HEK293 (cell line): Measurements from ENCODE around the gene ALOX12B.

Experiments used
- FEZF1 ChIP-seq: fragments of 450-650 bp; formaldehyde crosslinking; IDR thresholded peaks from 2 replicates; pipeline ENCODE4 v1.5.1; 2016; ENCODE audit warnings: missing biosample characterization, missing genetic modification characterization
- PRDM6 ChIP-seq: fragments of 450-650 bp; formaldehyde crosslinking; IDR thresholded peaks from 2 replicates; pipeline ENCODE4 v1.5.1; 2017; ENCODE audit warnings: missing biosample characterization, missing genetic modification characterization
- SETDB1 ChIP-seq: IDR thresholded peaks from one replicate; pipeline ENCODE4 v1.6.1; 2017; ENCODE audit warnings: mild to moderate bottlenecking, low read length, moderate library complexity, mixed read lengths; ENCODE audit not compliant: insufficient read length
- SP7 ChIP-seq: fragments of 450-650 bp; formaldehyde crosslinking; IDR thresholded peaks from 2 replicates; pipeline ENCODE4 v1.5.1; 2016; ENCODE audit warnings: missing biosample characterization, missing genetic modification characterization
- ZEB2 ChIP-seq: fragments of 450-650 bp; formaldehyde crosslinking; IDR thresholded peaks from 2 replicates; pipeline ENCODE4 v1.5.1; 2016; ENCODE audit warnings: missing biosample characterization, missing genetic modification characterization
- ZNF10 ChIP-seq: fragments of 450-650 bp; formaldehyde crosslinking; IDR thresholded peaks from 2 replicates; pipeline ENCODE4 v1.5.1; 2017; ENCODE audit warnings: missing biosample characterization, missing genetic modification characterization
- ZNF138 ChIP-seq: fragments of 450-650 bp; formaldehyde crosslinking; IDR thresholded peaks from 2 replicates; pipeline ENCODE4 v1.5.1; 2016; ENCODE audit warnings: missing biosample characterization, missing genetic modification characterization, borderline replicate concordance
- ZNF140 ChIP-seq: fragments of 450-650 bp; formaldehyde crosslinking; IDR thresholded peaks from 2 replicates; pipeline ENCODE4 v1.5.1; 2016; ENCODE audit warnings: missing biosample characterization, missing genetic modification characterization
- ZNF394 ChIP-seq: fragments of 450-650 bp; formaldehyde crosslinking; IDR thresholded peaks from 2 replicates; pipeline ENCODE4 v1.5.1; 2016; ENCODE audit warnings: missing biosample characterization, missing genetic modification characterization, mild to moderate bottlenecking, moderate library complexity, borderline replicate concordance
- ZNF433 ChIP-seq: fragments of 450-650 bp; formaldehyde crosslinking; IDR thresholded peaks from 2 replicates; pipeline ENCODE4 v1.5.1; 2016; ENCODE audit warnings: missing biosample characterization, missing genetic modification characterization, low read depth
- ZNF473 ChIP-seq: fragments of 450-650 bp; formaldehyde crosslinking; IDR thresholded peaks from 2 replicates; pipeline ENCODE4 v1.5.1; 2017; ENCODE audit warnings: missing biosample characterization, missing genetic modification characterization
- ZNF48 ChIP-seq: fragments of 450-650 bp; formaldehyde crosslinking; IDR thresholded peaks from 2 replicates; pipeline ENCODE4 v1.5.1; 2016; ENCODE audit warnings: missing biosample characterization, missing genetic modification characterization
- ZNF510 ChIP-seq: fragments of 450-650 bp; formaldehyde crosslinking; IDR thresholded peaks from 2 replicates; pipeline ENCODE4 v1.5.1; 2018; ENCODE audit warnings: mild to moderate bottlenecking, missing genetic modification characterization, missing biosample characterization; ENCODE audit not compliant: insufficient replicate concordance
- ZNF518A ChIP-seq: fragments of 450-650 bp; formaldehyde crosslinking; conservative IDR thresholded peaks from 2 replicates; pipeline ENCODE4 v1.5.1; 2016; ENCODE audit warnings: low read depth, missing biosample characterization, missing genetic modification characterization
- ZNF521 ChIP-seq: fragments of 450-650 bp; formaldehyde crosslinking; IDR thresholded peaks from 2 replicates; pipeline ENCODE4 v1.5.1; 2017; ENCODE audit warnings: missing biosample characterization, mild to moderate bottlenecking, missing genetic modification characterization
- ZNF555 ChIP-seq: fragments of 450-650 bp; formaldehyde crosslinking; conservative IDR thresholded peaks from 2 replicates; pipeline ENCODE4 v1.5.1; 2017; ENCODE audit warnings: missing biosample characterization, mild to moderate bottlenecking, missing genetic modification characterization, inconsistent platforms
- ZNF596 ChIP-seq: fragments of 450-650 bp; IDR thresholded peaks from 2 replicates; pipeline ENCODE4 v1.5.0; 2018; ENCODE audit warnings: missing biosample characterization, mild to moderate bottlenecking, missing genetic modification characterization, moderate library complexity
- ZNF621 ChIP-seq: fragments of 450-650 bp; formaldehyde crosslinking; IDR thresholded peaks from 2 replicates; pipeline ENCODE4 v1.5.1; 2017; ENCODE audit warnings: missing biosample characterization, missing genetic modification characterization
- ZNF660 ChIP-seq: fragments of 450-650 bp; IDR thresholded peaks from 2 replicates; pipeline ENCODE4 v1.5.1; 2018; ENCODE audit warnings: missing biosample characterization, mild to moderate bottlenecking, missing genetic modification characterization
- ZNF707 ChIP-seq: fragments of 450-650 bp; formaldehyde crosslinking; IDR thresholded peaks from 2 replicates; pipeline ENCODE4 v1.5.1; 2016; ENCODE audit warnings: missing biosample characterization, missing genetic modification characterization
- ZNF843 ChIP-seq: fragments of 450-650 bp; formaldehyde crosslinking; IDR thresholded peaks from 2 replicates; pipeline ENCODE4 v1.5.1; 2016; ENCODE audit warnings: missing biosample characterization, missing genetic modification characterization
- TF ChIP-seq, protein P1 (sequence below): fragments of 450-650 bp; formaldehyde crosslinking; IDR thresholded peaks from 2 replicates; pipeline ENCODE4 v1.5.1; 2016; ENCODE audit warnings: missing biosample characterization, missing genetic modification characterization
- TF ChIP-seq, protein P2 (sequence below): fragments of 450-650 bp; IDR thresholded peaks from 2 replicates; pipeline ENCODE4 v1.5.1; 2018; ENCODE audit warnings: missing biosample characterization, mild to moderate bottlenecking, missing genetic modification characterization
- TF ChIP-seq, protein P3 (sequence below): fragments of 450-650 bp; formaldehyde crosslinking; IDR thresholded peaks from 2 replicates; pipeline ENCODE4 v1.5.1; 2016; ENCODE audit warnings: missing biosample characterization, missing genetic modification characterization
- TF ChIP-seq, protein P4 (sequence below): fragments of 450-650 bp; formaldehyde crosslinking; IDR thresholded peaks from 2 replicates; pipeline ENCODE4 v1.5.1; 2016; ENCODE audit warnings: missing biosample characterization, missing genetic modification characterization, low read depth

Gene ALOX12B

GRCh38 chr17:8120520-8121406, 33.2 kb upstream of the ALOX12B start (continued):
- no peak for TF ChIP-seq ZNF138 (tag by site-specific recombination)
- TF ChIP-seq, protein P1, sequence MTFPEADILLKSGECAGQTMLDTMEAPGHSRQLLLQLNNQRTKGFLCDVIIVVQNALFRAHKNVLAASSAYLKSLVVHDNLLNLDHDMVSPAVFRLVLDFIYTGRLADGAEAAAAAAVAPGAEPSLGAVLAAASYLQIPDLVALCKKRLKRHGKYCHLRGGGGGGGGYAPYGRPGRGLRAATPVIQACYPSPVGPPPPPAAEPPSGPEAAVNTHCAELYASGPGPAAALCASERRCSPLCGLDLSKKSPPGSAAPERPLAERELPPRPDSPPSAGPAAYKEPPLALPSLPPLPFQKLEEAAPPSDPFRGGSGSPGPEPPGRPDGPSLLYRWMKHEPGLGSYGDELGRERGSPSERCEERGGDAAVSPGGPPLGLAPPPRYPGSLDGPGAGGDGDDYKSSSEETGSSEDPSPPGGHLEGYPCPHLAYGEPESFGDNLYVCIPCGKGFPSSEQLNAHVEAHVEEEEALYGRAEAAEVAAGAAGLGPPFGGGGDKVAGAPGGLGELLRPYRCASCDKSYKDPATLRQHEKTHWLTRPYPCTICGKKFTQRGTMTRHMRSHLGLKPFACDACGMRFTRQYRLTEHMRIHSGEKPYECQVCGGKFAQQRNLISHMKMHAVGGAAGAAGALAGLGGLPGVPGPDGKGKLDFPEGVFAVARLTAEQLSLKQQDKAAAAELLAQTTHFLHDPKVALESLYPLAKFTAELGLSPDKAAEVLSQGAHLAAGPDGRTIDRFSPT (tag by site-specific recombination), result no peak
- 0 out of 2 replicates have a peak, but pooled peaks have one; percentile 40 for TF ChIP-seq ZNF10
- TF ChIP-seq ZNF596 (tag by site-specific recombination), result no peak
- TF ChIP-seq SETDB1, result no peak
- peak; percentile 63; the same call in 1 of the 2 replicates for TF ChIP-seq ZNF394 (tag by site-specific recombination)
- TF ChIP-seq ZNF555 (tag by site-specific recombination), result no peak
- peak; percentile 65 for TF ChIP-seq ZNF843
- no peak for TF ChIP-seq ZNF48
- TF ChIP-seq ZNF140 (tag by site-specific recombination), result no peak
- TF ChIP-seq PRDM6 (tag by site-specific recombination), result no peak
- TF ChIP-seq SP7, result peak; percentile 83
- TF ChIP-seq ZNF510 (tag by site-specific recombination), result no peak
- TF ChIP-seq ZNF433 (tag by site-specific recombination), result no peak
- TF ChIP-seq ZEB2 (tag by site-specific recombination), result peak; percentile 49
- no peak for TF ChIP-seq ZNF707 (tag by site-specific recombination)
- TF ChIP-seq, protein P2, sequence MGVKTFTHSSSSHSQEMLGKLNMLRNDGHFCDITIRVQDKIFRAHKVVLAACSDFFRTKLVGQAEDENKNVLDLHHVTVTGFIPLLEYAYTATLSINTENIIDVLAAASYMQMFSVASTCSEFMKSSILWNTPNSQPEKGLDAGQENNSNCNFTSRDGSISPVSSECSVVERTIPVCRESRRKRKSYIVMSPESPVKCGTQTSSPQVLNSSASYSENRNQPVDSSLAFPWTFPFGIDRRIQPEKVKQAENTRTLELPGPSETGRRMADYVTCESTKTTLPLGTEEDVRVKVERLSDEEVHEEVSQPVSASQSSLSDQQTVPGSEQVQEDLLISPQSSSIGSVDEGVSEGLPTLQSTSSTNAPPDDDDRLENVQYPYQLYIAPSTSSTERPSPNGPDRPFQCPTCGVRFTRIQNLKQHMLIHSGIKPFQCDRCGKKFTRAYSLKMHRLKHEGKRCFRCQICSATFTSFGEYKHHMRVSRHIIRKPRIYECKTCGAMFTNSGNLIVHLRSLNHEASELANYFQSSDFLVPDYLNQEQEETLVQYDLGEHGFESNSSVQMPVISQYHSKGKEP, result peak; percentile 53; the same call in 1 of the 2 replicates
- TF ChIP-seq ZNF473 (tag by site-specific recombination), result no peak
- TF ChIP-seq ZNF621, result no peak
- TF ChIP-seq FEZF1 (tag by site-specific recombination), result 0 out of 2 replicates have a peak, but pooled peaks have one; percentile 5
- no peak for TF ChIP-seq ZNF521 (tag by site-specific recombination)
- TF ChIP-seq, protein P3, sequence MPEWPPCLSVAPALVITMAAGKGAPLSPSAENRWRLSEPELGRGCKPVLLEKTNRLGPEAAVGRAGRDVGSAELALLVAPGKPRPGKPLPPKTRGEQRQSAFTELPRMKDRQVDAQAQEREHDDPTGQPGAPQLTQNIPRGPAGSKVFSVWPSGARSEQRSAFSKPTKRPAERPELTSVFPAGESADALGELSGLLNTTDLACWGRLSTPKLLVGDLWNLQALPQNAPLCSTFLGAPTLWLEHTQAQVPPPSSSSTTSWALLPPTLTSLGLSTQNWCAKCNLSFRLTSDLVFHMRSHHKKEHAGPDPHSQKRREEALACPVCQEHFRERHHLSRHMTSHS (tag by site-specific recombination), result no peak
- 0 out of 2 replicates have a peak, but pooled peaks have one; percentile 17 for TF ChIP-seq ZNF518A (tag by site-specific recombination)
- TF ChIP-seq, protein P4, sequence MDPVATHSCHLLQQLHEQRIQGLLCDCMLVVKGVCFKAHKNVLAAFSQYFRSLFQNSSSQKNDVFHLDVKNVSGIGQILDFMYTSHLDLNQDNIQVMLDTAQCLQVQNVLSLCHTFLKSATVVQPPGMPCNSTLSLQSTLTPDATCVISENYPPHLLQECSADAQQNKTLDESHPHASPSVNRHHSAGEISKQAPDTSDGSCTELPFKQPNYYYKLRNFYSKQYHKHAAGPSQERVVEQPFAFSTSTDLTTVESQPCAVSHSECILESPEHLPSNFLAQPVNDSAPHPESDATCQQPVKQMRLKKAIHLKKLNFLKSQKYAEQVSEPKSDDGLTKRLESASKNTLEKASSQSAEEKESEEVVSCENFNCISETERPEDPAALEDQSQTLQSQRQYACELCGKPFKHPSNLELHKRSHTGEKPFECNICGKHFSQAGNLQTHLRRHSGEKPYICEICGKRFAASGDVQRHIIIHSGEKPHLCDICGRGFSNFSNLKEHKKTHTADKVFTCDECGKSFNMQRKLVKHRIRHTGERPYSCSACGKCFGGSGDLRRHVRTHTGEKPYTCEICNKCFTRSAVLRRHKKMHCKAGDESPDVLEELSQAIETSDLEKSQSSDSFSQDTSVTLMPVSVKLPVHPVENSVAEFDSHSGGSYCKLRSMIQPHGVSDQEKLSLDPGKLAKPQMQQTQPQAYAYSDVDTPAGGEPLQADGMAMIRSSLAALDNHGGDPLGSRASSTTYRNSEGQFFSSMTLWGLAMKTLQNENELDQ (tag by site-specific recombination), result no peak
- TF ChIP-seq ZNF660 (tag by site-specific recombination), result peak; percentile 75
